CD4-positive, alpha-beta T cell (primary cell): ENCODE results near the gene LCE3A. TPM values are rescaled to one million over a fixed set of nuclear protein-coding genes. Genes with fewer than 3 reads are reported as not detected.

Source experiments
- ATAC-seq: fragments of 200-7000 bp; cut with Tn5 transposase; one replicate; pipeline ENCODE4 v1.10.0; 2022; ENCODE audit warnings: mild to moderate bottlenecking; ENCODE audit not compliant: poor library complexity
- CTCF ChIA-PET: fragments of 350-600 bp; sonication (Branson Sonifier 250); formaldehyde crosslinking; loops from one replicate; lab custom pipeline; 2021; ENCODE audit warnings: antibody characterized with exemption, inconsistent platforms; lab: Charles Lee
- POLR2A ChIA-PET: fragments of 350-600 bp; sonication (Branson Sonifier 250); formaldehyde crosslinking; loops from one replicate; lab custom pipeline; 2021; ENCODE audit warnings: antibody characterized with exemption, inconsistent platforms; lab: Charles Lee
- DNase-seq, 14 experiments: peaks; one replicate each; pipeline ENCODE4 v3.0.0-alpha.2; 2013 to 2020; ENCODE audit warnings: mixed read lengths in 2 of 14
- H3K27ac ChIP-seq, 2 donors: one replicate each; pipeline versions ENCODE4 v1.5.1 to v1.7.0; 2013; ENCODE audit warnings: low read length in 2 of 2, low read depth in 1 of 2, mild to moderate bottlenecking in 1 of 2
- H3K27me3 ChIP-seq, 2 experiments: 1 replicate in 1 of 2; 2 replicates in 1 of 2; pipeline versions ENCODE4 v1.6.1 to v1.7.0; 2013; ENCODE audit warnings: low read length in 2 of 2, control low read depth in 1 of 2, mild to moderate bottlenecking in 1 of 2, moderate library complexity in 1 of 2; ENCODE audit not compliant: insufficient read depth in 2 of 2, control insufficient read depth in 1 of 2
- H3K36me3 ChIP-seq: one replicate; pipeline ENCODE4 v1.6.1; 2013; ENCODE audit warnings: low read length, control low read depth; ENCODE audit not compliant: insufficient read depth
- H3K4me1 ChIP-seq: one replicate; pipeline ENCODE4 v1.6.1; 2013; ENCODE audit warnings: low read length, control low read depth; ENCODE audit not compliant: insufficient read depth
- H3K4me3 ChIP-seq: one replicate; pipeline ENCODE4 v1.5.1; 2013; ENCODE audit warnings: mild to moderate bottlenecking, low read length, moderate library complexity
- H3K9me3 ChIP-seq, 2 experiments: 1 replicate in 1 of 2; 2 replicates in 1 of 2; pipeline versions ENCODE4 v1.6.1 to v1.7.0; 2013; ENCODE audit warnings: low read length in 2 of 2, mild to moderate bottlenecking in 2 of 2, control low read depth in 1 of 2, moderate library complexity in 1 of 2; ENCODE audit not compliant: control insufficient read depth in 1 of 2, insufficient read depth in 1 of 2
- H3K27ac Mint-ChIP-seq: one replicate; pipeline ENCODE4 v1.8.0; 2020; ENCODE audit warnings: mixed read lengths
- H3K27me3 Mint-ChIP-seq: one replicate; pipeline ENCODE4 v1.8.0; 2021; ENCODE audit warnings: mixed read lengths
- H3K36me3 Mint-ChIP-seq: one replicate; pipeline ENCODE4 v1.8.0; 2021; ENCODE audit warnings: low read depth, mixed read lengths
- H3K4me1 Mint-ChIP-seq: one replicate; pipeline ENCODE4 v1.8.0; 2021; ENCODE audit warnings: low read depth, mixed read lengths
- H3K4me3 Mint-ChIP-seq: one replicate; pipeline ENCODE4 v1.8.0; 2020; ENCODE audit warnings: mild to moderate bottlenecking, mixed read lengths
- H3K9me3 Mint-ChIP-seq: one replicate; pipeline ENCODE4 v1.8.0; 2020; ENCODE audit warnings: mixed read lengths
- CTCF ChIP-seq: fragments of 200-600 bp; IDR thresholded peaks from one replicate; pipeline ENCODE4 v1.8.0; 2022; ENCODE audit warnings: antibody characterized with exemption, mild to moderate bottlenecking
- intact Hi-C, 2 experiments: fragments of 100-400 bp; cut with DNase I in 1 of 2; cut with micrococcal nuclease in 1 of 2; formaldehyde crosslinking; loops; one replicate each; pipeline versions ENCODE4 v1.15.1 to v1.9.0; 2023 to 2025; cut with DNase I, micrococcal nuclease
- total RNA-seq, 174 experiments: library from RNA in 2 of 174; stranded (reverse) in 2 of 174; gene quantifications; one replicate each; pipeline ENCODE4 v1.2.3 and lab custom pipeline; 2021 to 2026

Gene LCE3A
- total RNA-seq, 2 experiments from 2014 or later = not detected

DNA sequence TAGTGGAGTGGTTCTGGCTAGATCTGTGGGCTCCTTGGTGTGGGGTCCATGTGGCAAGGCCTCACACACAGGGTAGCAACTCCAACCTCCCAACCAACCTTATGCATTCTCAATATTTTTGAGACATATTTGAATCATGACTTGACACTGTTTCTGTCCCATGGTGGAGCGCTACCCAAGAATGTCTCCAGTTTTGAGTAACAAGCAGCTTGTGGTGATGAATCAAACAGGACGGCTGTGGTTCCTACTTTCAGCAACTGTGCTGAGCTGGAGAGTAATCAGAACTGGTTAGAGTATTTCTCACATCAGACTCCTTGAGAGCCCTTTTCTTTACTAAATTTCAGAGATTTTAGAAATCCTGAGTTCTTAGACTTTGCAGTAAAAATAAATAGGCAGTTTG is 45.7 kb downstream of the LCE3A start:
- peaks cover 56% of the 10 kb centered on the region for H3K27me3 Mint-ChIP-seq
- no peak overlapping the region for H3K4me3 ChIP-seq
- H3K9me3 Mint-ChIP-seq = no peaks in the 10 kb centered on the region
- H3K4me1 Mint-ChIP-seq = no peaks in the 10 kb centered on the region
- H3K36me3 ChIP-seq = no peaks in the 10 kb centered on the region
- peaks cover 0 to 4% of the 10 kb centered on the region in 2 experiments for H3K9me3 ChIP-seq
- H3K27ac Mint-ChIP-seq = no peak overlapping the region
- no peaks in the 10 kb centered on the region for H3K4me1 ChIP-seq
- intact Hi-C loops = no loop called here
- no peak for TF ChIP-seq CTCF
- DNase-seq = no peak
- H3K36me3 Mint-ChIP-seq = no peaks in the 10 kb centered on the region
- CTCF ChIA-PET = no interaction called here
- no peak overlapping the region for H3K27ac ChIP-seq
- H3K4me3 Mint-ChIP-seq = no peak overlapping the region
- POLR2A ChIA-PET = no interaction called here
- no peak for ATAC-seq
- H3K27me3 ChIP-seq = peaks cover 0 to 1% of the 10 kb centered on the region in 2 experiments

Other genes with a start within 250 kb of the LCE3A start
- gene CRNN, start 208.8 kb downstream of the LCE3A start, total RNA-seq = not detected
- gene LCE5A, start 112.3 kb downstream of the LCE3A start, total RNA-seq = not detected
- gene CRCT1, start 108.6 kb downstream of the LCE3A start, total RNA-seq = not detected
- not detected for gene LCE3E, start 56.3 kb downstream of the LCE3A start, total RNA-seq
- not detected for gene LCE3D, start 42.6 kb downstream of the LCE3A start, total RNA-seq
- gene LCE3C, start 22.9 kb downstream of the LCE3A start, total RNA-seq = not detected
- gene LCE3B, start 9.3 kb downstream of the LCE3A start, total RNA-seq = not detected
- gene LCE2D, start 40.3 kb upstream of the LCE3A start, total RNA-seq = not detected
- not detected for gene LCE2C, start 52.2 kb upstream of the LCE3A start, total RNA-seq
- gene LCE2B, start 63.0 kb upstream of the LCE3A start, total RNA-seq = not detected
- not detected for gene LCE2A, start 75.2 kb upstream of the LCE3A start, total RNA-seq
- not detected for gene LCE4A, start 85.1 kb upstream of the LCE3A start, total RNA-seq
- not detected for gene KPRP, start 134.9 kb upstream of the LCE3A start, total RNA-seq
- gene LCE1F, start 152.0 kb upstream of the LCE3A start, total RNA-seq = not detected
- not detected for gene LCE1E, start 163.2 kb upstream of the LCE3A start, total RNA-seq
- gene LCE1D, start 173.6 kb upstream of the LCE3A start, total RNA-seq = not detected
- not detected for gene LCE1C, start 183.5 kb upstream of the LCE3A start, total RNA-seq
- not detected for gene LCE1B, start 188.9 kb upstream of the LCE3A start, total RNA-seq
- not detected for gene LCE1A, start 204.4 kb upstream of the LCE3A start, total RNA-seq
- not detected for gene LCE6A, start 219.8 kb upstream of the LCE3A start, total RNA-seq
- gene LCE7A, start 236.9 kb upstream of the LCE3A start, total RNA-seq = not detected